ENCODE measurements around the gene SCGB2A2. TPM values are rescaled to one million over a fixed set of nuclear protein-coding genes. Genes with fewer than 3 reads are reported as not detected.

The SCGB2A2 gene
- total RNA-seq, 1 donor from 2014 or later: not detected

DNA sequence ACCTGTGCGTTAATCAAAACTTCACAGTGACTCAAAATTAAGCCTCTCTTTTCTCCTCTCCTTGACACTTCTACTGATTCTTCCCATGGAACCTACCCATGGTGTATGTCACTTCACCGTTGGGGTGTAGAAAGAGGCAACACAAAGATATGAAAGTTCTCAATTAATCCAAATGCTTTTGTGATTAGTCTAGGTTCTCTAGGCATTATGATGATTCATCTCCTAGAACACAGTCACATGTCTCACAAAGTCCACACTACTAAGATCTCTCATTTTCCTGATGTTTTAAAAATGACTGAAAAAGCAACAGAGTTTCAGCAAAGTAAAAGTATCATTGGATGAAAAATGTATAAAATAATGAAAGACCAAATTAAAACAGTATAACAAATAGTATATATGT lies 13.7 kb upstream of the SCGB2A2 start:
- Histone ChIP-seq H3K4me3 (ENCODE audit: low read depth, low read length) (no peak overlapping the region), H3K27me3 (ENCODE audit: control insufficient read depth, insufficient read depth, low read length) (no peaks in the 10 kb centered on the region), H3K36me3 (ENCODE audit: control insufficient read depth, insufficient read depth, low read length) (no peaks in the 10 kb centered on the region)
- DNase-seq (ENCODE audit: low read depth) (peak; percentile 46), FAIRE-seq (no peak)
- TF ChIP-seq, protein P1, sequence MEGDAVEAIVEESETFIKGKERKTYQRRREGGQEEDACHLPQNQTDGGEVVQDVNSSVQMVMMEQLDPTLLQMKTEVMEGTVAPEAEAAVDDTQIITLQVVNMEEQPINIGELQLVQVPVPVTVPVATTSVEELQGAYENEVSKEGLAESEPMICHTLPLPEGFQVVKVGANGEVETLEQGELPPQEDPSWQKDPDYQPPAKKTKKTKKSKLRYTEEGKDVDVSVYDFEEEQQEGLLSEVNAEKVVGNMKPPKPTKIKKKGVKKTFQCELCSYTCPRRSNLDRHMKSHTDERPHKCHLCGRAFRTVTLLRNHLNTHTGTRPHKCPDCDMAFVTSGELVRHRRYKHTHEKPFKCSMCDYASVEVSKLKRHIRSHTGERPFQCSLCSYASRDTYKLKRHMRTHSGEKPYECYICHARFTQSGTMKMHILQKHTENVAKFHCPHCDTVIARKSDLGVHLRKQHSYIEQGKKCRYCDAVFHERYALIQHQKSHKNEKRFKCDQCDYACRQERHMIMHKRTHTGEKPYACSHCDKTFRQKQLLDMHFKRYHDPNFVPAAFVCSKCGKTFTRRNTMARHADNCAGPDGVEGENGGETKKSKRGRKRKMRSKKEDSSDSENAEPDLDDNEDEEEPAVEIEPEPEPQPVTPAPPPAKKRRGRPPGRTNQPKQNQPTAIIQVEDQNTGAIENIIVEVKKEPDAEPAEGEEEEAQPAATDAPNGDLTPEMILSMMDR (IDR thresholded peaks at IDR 0.05; ENCODE audit: insufficient read depth, low read length, severe bottlenecking): no peak

DNA sequence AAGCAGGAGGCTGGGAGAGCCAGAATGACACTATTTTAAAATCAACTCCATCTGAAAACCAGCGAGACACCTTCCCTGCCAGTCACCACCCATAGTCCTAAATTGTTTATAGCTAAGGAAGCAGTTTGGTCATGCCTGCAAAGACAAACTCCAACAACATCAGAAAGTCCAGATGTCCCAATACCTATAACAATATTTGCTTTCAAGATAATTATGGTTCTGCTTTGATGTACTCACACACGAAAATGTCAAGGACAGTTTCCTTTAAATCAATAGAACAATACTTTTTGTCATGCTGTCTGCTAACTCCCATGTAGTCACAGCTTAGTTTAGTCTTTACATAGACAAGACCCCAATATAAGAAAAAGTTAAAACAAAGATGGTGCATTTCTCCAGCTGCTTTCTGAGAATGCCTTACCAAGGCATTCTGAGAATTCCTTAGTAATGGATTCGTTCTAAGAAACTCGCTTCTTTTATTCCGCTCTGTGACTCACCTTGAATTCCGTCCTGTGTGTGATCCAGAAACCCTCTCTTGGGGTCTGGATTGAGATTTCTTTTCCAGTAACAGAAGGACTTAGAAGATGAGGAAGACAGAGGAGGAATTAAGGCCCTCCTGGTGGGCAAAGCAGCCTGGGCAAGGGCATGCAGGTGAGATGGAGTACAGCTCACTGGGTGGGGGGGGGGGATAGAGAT lies 9.6 kb upstream of the SCGB2A2 start:
- Histone ChIP-seq H3K4me3 (ENCODE audit: low read depth, low read length) (no peak overlapping the region), H3K27me3 (ENCODE audit: control insufficient read depth, insufficient read depth, low read length) (no peaks in the 10 kb centered on the region), H3K36me3 (ENCODE audit: control insufficient read depth, insufficient read depth, low read length) (no peaks in the 10 kb centered on the region)
- TF ChIP-seq, protein P1 (IDR thresholded peaks at IDR 0.05; ENCODE audit: insufficient read depth, low read length, severe bottlenecking): no peak
- no peak for FAIRE-seq
- no peak for DNase-seq (ENCODE audit: low read depth)

DNA sequence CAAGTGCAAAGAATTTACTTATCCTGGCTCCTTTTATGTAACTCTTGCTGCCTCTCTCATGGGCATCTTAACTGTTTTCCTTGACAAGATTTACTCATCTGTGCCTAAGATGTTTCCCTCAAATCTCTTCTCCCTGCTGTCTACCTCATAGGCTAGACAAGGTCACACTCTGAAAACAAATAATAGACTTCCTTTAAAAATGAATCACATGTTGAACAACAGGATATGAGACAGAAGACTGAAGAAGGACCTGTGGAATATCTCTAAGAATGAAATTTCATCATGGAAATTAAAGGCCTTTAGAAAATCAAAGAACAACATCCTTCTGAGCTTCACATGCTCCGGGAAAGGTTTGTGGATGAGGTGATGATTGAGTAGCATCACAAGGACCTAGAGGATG lies 6.0 kb upstream of the SCGB2A2 start:
- Histone ChIP-seq H3K4me3 (ENCODE audit: low read depth, low read length) (no peak overlapping the region), H3K27me3 (ENCODE audit: control insufficient read depth, insufficient read depth, low read length) (no peaks in the 10 kb centered on the region), H3K36me3 (ENCODE audit: control insufficient read depth, insufficient read depth, low read length) (no peaks in the 10 kb centered on the region)
- TF ChIP-seq, protein P1 (IDR thresholded peaks at IDR 0.05; ENCODE audit: insufficient read depth, low read length, severe bottlenecking): no peak
- DNase-seq (ENCODE audit: low read depth) (peak; percentile 62), FAIRE-seq (no peak)

DNA sequence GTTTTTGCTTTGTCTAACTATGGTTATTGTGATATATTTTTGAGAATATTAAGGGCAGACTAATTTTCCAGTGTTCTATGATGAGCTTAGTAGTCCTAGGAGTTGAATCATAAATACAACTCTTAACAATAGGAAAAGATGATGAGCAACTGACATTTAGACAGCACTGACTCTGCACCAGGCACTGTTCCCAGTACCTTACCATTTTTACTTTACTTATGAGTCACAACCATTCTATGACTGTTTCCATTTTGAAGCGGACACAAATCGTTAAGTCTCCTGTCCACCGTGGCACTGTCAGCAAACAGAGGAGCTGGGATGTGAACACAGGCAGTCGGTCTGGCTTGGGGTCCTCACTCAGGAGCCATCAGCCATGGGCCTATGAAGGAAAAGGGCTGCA lies 3.4 kb upstream of the SCGB2A2 start:
- peak; percentile 79 for DNase-seq (ENCODE audit: low read depth)
- no peaks in the 10 kb centered on the region for H3K27me3 ChIP-seq (ENCODE audit: control insufficient read depth, insufficient read depth, low read length)

DNA sequence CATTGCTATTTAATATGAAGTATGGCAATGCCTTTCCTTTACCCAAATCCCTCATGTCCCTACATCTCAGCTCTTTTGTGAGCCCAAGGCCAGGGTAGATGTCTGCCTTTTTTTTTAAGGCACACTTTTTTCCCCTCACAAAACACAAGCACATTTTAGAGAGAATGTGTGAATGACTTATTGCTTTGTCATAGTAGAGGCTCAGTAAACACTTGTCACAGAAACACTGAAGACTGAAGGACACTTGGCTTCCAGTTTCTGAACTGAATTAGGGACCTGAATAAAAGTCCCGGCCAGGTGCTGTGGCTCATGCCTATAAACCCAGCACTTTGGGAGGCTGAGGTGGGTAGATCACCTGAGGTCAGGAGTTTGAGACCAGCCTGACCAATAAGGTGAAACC lies 2.9 kb upstream of the SCGB2A2 start:
- DNase-seq (ENCODE audit: low read depth): no peak
- no peak for FAIRE-seq
- Histone ChIP-seq H3K27me3 (ENCODE audit: control insufficient read depth, insufficient read depth, low read length) (no peaks in the 10 kb centered on the region), H3K36me3 (ENCODE audit: control insufficient read depth, insufficient read depth, low read length) (no peaks in the 10 kb centered on the region), H3K4me3 (ENCODE audit: low read depth, low read length) (no peak overlapping the region)
- TF ChIP-seq, protein P1 (IDR thresholded peaks at IDR 0.05; ENCODE audit: insufficient read depth, low read length, severe bottlenecking): no peak

More for the DNA sequence above, 3.4 kb upstream of the SCGB2A2 start:
- TF ChIP-seq, protein P1 (IDR thresholded peaks at IDR 0.05; ENCODE audit: insufficient read depth, low read length, severe bottlenecking): no peak
- H3K36me3 ChIP-seq (ENCODE audit: control insufficient read depth, insufficient read depth, low read length): no peaks in the 10 kb centered on the region
- no peak overlapping the region for H3K4me3 ChIP-seq (ENCODE audit: low read depth, low read length)
- FAIRE-seq: no peak

DNA sequence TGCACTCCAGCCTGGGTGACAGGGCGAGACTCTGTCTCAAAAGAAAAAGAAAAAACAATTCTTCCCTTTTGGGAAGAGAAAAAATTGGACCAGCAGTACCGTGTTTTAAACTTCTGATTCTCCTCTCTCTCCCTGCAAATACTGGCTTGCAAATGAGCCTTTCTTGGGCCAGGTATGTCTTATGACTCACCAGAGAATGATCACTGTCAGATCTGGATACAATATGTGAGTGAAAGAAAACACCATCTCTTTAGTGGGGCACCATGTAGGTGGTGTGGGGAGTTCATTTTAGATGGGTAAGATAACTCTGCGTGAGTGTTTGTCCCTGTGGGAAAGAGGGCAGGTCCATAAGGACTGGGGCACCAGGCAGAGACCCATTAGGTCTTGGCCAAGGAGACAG lies 2.4 kb upstream of the SCGB2A2 start:
- H3K36me3 ChIP-seq (ENCODE audit: control insufficient read depth, insufficient read depth, low read length): no peaks in the 10 kb centered on the region
- TF ChIP-seq, protein P1 (IDR thresholded peaks at IDR 0.05; ENCODE audit: insufficient read depth, low read length, severe bottlenecking): no peak
- DNase-seq (ENCODE audit: low read depth): peak; percentile 26
- H3K4me3 ChIP-seq (ENCODE audit: low read depth, low read length): no peak overlapping the region
- FAIRE-seq: no peak
- no peaks in the 10 kb centered on the region for H3K27me3 ChIP-seq (ENCODE audit: control insufficient read depth, insufficient read depth, low read length)

Measured in bronchial epithelial cell (primary cell).